ENCODE data around the gene CALHM4.

Gene CALHM4

DNA sequence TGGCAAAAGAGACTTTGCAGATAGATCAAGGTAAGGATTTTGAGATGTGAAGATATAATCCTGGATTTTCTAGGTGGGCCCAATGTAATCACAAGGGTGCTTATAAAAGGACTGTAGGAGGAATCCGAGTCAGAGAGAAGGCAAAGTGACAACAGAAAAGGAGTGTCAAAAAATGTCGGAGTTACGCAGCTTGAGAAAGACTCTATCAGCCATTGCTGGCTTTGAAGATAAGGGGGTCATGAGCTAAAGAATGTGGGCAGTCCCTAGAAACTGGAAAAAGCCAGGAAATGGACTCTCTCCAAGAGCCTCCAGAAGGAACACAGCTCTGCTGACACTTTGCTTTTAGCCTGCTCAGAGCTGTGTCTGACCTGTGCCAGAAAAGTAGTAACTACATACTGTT, 9.1 kb downstream of the CALHM4 start:
- DNase-seq (ENCODE audit: low read depth): no peak
- TF ChIP-seq, protein P1, sequence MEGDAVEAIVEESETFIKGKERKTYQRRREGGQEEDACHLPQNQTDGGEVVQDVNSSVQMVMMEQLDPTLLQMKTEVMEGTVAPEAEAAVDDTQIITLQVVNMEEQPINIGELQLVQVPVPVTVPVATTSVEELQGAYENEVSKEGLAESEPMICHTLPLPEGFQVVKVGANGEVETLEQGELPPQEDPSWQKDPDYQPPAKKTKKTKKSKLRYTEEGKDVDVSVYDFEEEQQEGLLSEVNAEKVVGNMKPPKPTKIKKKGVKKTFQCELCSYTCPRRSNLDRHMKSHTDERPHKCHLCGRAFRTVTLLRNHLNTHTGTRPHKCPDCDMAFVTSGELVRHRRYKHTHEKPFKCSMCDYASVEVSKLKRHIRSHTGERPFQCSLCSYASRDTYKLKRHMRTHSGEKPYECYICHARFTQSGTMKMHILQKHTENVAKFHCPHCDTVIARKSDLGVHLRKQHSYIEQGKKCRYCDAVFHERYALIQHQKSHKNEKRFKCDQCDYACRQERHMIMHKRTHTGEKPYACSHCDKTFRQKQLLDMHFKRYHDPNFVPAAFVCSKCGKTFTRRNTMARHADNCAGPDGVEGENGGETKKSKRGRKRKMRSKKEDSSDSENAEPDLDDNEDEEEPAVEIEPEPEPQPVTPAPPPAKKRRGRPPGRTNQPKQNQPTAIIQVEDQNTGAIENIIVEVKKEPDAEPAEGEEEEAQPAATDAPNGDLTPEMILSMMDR (IDR thresholded peaks at IDR 0.05; ENCODE audit: control insufficient read depth, insufficient read depth, low read depth, low read length, missing control alignments): no peak

DNA sequence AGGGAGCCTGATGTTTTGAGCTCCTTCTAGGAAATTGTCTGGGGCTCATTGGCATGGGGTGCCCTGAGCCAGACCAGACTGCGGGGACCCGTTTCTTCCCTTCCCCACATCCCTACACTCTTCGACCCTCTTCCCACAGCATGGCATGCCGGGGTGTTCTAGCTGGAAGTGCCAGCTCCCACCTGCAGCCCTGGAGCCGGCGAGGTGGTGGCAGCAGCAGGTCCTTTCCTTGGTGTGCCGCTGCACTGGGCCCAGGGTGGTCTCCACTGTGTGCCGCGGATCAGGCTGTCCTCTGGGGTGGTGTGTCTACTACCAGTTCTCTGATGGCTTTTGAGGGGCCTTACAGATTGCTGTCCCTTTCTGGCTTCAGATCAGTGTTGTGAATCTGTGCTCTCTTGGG, 10.3 kb downstream of the CALHM4 start:
- TF ChIP-seq, protein P1 (IDR thresholded peaks at IDR 0.05; ENCODE audit: control insufficient read depth, insufficient read depth, low read depth, low read length, missing control alignments): no peak
- no peak for DNase-seq (ENCODE audit: low read depth)
- no peak overlapping the region for H3K4me3 ChIP-seq (ENCODE audit: control insufficient read depth, low read depth, low read length)

More for the DNA sequence above, 9.1 kb downstream of the CALHM4 start:
- no peak overlapping the region for H3K4me3 ChIP-seq (ENCODE audit: control insufficient read depth, low read depth, low read length)

DNA sequence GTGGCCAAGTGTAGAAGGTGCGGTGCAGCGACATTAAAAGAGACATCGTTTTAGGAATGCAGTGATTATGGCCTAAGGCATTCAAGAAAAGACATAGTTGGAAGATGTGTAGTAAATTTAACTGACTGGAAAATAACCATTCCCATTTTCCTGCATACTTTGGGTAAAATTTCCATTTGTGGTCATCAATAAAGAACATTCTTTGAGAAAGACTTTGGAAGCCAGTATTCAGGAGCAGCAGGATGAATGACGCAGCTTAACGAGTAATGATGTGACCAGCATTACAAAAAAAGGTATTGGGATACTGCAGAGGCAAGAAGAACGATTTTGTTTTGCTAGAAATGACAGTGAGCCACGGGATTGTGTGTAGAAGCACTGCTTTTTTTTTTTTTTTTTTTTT, 10.8 kb downstream of the CALHM4 start:
- DNase-seq (ENCODE audit: low read depth): peak; percentile 51
- TF ChIP-seq, protein P1 (IDR thresholded peaks at IDR 0.05; ENCODE audit: control insufficient read depth, insufficient read depth, low read depth, low read length, missing control alignments): no peak
- no peak overlapping the region for H3K4me3 ChIP-seq (ENCODE audit: control insufficient read depth, low read depth, low read length)

DNA sequence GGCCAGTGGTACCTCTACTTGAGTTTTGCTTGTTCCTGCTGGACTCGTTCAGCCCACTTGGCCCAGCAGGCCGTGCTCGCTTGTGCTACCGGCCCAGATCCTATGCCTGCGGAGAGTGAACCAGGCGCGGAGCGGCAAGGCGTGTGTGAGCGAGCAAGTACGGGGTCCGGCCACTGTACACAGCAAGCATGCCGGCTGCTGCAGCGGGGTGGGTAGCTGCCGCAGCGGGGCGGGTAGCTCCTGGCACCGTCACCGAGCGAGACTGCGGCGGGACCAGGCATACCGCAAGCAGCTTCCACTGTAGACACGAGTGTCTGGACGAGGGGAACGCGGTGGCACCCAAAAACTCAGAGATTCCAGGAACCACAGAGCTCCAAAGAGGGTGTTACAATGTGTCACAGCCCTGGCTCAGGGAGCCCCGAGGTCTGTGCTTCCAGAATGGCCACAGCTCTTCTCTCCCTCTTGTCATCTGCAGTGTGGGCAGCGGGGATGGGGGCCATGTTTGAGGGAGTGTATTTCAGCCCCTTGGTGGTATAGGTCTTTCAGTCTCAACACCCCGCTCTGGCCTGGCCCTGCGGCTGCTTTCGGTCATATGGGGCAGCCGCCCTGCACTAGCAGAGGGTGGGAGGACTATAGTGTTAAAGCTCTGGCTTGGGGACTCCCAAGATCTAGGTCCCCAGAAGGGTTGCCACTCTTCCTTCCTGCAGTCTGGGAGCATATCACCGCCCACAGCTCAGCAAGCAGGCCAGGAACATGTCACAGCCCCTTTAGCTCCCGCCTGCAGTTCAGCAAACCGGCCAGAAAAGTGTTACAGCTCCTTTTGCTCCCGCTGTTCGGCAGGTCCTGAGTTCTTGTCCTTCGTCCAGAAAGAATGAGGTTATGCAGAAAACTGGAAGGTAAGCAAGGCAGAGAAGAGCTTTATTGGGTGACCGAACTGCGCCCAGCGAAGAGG, 11.6 kb downstream of the CALHM4 start:
- DNase-seq (ENCODE audit: low read depth): no peak
- TF ChIP-seq, protein P1 (IDR thresholded peaks at IDR 0.05; ENCODE audit: control insufficient read depth, insufficient read depth, low read depth, low read length, missing control alignments): no peak
- H3K4me3 ChIP-seq (ENCODE audit: control insufficient read depth, low read depth, low read length): peak overlapping the region; percentile 25

DNA sequence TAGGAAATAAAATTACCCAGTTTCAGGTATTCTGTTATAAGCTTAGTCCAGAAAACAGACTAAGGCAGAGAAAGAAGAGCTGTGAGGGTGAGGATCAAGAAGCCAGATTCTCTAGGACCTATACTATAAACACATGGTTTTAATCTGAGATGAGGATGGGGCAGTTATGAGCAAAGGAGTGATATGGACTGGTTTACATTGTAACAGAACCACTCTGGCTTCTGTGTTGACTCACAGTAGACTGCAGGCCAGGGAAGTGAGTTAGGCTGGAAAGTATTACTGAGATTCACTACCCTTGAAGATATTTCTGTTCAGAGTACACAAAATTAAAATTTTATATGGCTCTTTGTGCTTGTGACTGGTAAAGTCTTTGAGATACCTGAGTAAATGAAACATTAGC, 14.6 kb downstream of the CALHM4 start:
- TF ChIP-seq, protein P1 (IDR thresholded peaks at IDR 0.05; ENCODE audit: control insufficient read depth, insufficient read depth, low read depth, low read length, missing control alignments): no peak
- DNase-seq (ENCODE audit: low read depth): no peak
- no peak overlapping the region for H3K4me3 ChIP-seq (ENCODE audit: control insufficient read depth, low read depth, low read length)

DNA sequence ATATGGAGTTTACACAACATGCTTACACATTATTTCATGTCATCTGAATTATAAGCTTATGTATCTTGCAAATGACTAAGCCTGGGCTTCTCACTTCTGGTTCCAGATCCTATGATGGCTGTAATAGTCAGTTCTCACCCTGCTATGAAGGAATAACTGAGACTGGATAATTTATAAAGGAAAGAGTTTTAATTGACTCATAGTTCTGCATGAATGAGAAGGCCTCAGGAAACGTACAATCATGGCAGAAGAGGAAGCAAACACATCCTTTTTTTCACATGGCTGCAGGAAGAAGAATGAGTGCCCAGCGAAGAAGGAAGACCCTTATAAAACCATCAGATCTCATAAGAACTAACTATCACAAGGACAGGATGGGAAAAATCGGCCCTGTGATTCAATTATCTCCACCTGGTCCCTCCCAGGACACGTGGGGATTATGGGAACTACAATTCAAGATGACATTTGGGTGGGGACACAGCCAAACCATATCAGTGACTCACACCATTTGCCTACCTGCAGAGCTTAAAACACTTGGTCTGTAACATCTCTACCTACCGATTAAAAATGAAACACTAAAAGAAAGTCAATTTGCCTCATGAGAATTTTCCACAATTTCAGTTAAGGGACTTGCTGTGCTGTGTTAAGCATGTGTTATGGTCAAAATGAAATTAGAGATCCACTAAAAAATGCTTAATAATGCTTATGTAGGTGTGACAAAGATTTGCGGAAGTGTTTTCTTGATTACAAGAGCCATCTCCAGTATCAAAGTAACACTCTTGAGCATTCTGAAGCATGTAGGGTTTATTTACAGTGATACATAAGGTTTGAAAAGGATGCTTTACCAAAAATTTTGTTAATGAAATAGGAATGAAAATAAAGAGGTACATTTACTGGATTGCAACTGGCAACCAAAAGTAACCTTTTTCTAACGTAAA, 15.5 kb downstream of the CALHM4 start:
- no peak for DNase-seq (ENCODE audit: low read depth)
- TF ChIP-seq, protein P1 (IDR thresholded peaks at IDR 0.05; ENCODE audit: control insufficient read depth, insufficient read depth, low read depth, low read length, missing control alignments): no peak
- no peak overlapping the region for H3K4me3 ChIP-seq (ENCODE audit: control insufficient read depth, low read depth, low read length)

Measured in AG09309 (cell line).